ENCODE measurements around the gene KIF5B. TPM values are rescaled to one million over a fixed set of nuclear protein-coding genes. Genes with fewer than 3 reads are reported as not detected.
"Not testable (repeated sequence)": the region's sequence is repeated elsewhere in the genome, so short reads cannot be mapped to it uniquely, and the experiment has no call there.

The KIF5B gene
- polyA plus RNA-seq, 4 donors, result 49.4 to 100 (median 59.5) TPM

DNA sequence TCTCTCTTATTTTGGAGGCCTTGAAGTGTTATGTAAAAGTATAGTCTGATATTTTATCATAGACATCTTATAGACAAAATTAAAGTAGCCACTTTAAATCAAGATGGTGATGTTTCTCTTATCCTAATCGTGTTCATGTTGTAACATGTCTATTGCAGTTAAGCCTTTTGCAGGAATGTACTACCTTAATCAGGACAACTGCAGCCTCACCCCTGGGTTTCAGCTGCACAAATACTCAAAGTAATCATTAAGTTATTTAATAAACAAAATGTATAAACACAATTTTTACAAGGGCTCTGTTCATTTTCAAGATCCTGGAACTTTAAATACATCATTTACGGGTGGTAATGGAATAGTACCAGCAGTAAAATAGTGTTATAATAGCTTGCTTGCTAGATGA lies 14.4 kb upstream of the KIF5B start:
- H3K9me3 ChIP-seq (ENCODE audit: control insufficient read depth in 2 of 2, insufficient read depth in 1 of 2, low read depth in 1 of 2, low read length in 1 of 2), result no peaks in the 10 kb centered on the region
- H3K4me3 ChIP-seq (ENCODE audit: low read depth in 1 of 3, low read length in 3 of 3), result no peak overlapping the region
- no peaks in the 10 kb centered on the region for H3K27me3 ChIP-seq (ENCODE audit: control insufficient read depth in 3 of 3, insufficient read depth in 3 of 3, low read length in 3 of 3)
- FAIRE-seq (no peak), DNase-seq (no peak)
- no peaks in the 10 kb centered on the region for H3K36me3 ChIP-seq (ENCODE audit: control insufficient read depth in 3 of 3, insufficient read depth in 2 of 3, low read depth in 1 of 3, low read length in 3 of 3)
- H3K4me1 ChIP-seq (ENCODE audit: control insufficient read depth in 3 of 3, insufficient read depth in 2 of 3, low read depth in 1 of 3, low read length in 2 of 3), result peaks cover 0 to 20% (median 3%) of the 10 kb centered on the region in 3 donors
- 67 to 79% (median 68%) methylated on average over 2 of the region's 2 CpGs for WGBS, 3 donors
- no peak overlapping the region for H3K27ac ChIP-seq (ENCODE audit: low read depth in 1 of 3, low read length in 2 of 3)

DNA sequence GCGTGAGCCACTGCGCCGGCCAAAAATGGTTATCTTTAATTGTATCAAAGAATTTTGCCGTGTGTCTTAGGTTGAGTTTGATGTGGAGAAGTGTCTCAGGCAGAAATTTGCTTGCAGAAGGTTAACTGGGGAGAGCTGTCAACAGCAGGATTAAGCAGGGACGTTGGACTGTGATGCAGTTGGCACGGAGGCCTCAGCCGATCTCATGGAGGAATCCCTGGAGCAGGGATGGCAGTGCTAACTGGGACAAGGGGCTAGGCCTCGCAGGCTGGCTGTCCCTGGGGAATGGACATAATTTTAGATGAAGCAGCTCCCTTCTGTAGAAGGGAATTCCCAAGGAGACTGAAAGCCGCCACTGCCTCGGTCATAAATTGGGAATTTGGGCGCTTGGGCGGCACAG lies 12.3 kb upstream of the KIF5B start:
- Histone ChIP-seq H3K27me3 (ENCODE audit: control insufficient read depth in 3 of 3, insufficient read depth in 3 of 3, low read length in 3 of 3) (no peaks in the 10 kb centered on the region), H3K27ac (ENCODE audit: low read depth in 1 of 3, low read length in 2 of 3) (no peak overlapping the region), H3K4me3 (ENCODE audit: low read depth in 1 of 3, low read length in 3 of 3) (no peak overlapping the region), H3K9me3 (ENCODE audit: control insufficient read depth in 2 of 2, insufficient read depth in 1 of 2, low read depth in 1 of 2, low read length in 1 of 2) (no peaks in the 10 kb centered on the region), H3K4me1 (ENCODE audit: control insufficient read depth in 3 of 3, insufficient read depth in 2 of 3, low read depth in 1 of 3, low read length in 2 of 3) (peaks cover 0 to 17% (median 0%) of the 10 kb centered on the region in 3 donors), H3K36me3 (ENCODE audit: control insufficient read depth in 3 of 3, insufficient read depth in 2 of 3, low read depth in 1 of 3, low read length in 3 of 3) (no peaks in the 10 kb centered on the region)
- FAIRE-seq, result no peak
- DNase-seq, result no peak
- 70 to 81% (median 79%) methylated on average over 12 of the region's 12 CpGs for WGBS, 3 donors

DNA sequence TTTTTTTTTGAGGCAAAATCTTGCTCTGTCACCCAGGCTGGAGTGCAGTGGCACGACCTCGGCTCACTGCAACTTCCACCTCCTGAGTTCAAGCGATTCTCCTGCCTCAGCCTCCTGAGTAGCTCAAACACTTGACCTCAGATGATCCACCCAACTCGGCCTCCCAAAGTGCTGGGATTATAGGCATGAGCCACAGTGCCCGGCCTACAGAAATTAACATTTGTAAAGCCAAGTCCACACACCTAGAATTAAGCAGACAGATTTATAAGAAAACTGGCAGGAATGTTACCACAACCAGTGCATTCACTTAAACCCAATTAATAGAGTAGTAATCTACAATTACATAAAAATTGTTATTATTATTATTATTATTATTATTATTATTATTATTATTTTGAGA lies 11.7 kb upstream of the KIF5B start:
- 88 to 94% (median 92%) methylated on average over 5 of the region's 5 CpGs for WGBS, 3 donors
- FAIRE-seq, result not testable (repeated sequence)

DNA sequence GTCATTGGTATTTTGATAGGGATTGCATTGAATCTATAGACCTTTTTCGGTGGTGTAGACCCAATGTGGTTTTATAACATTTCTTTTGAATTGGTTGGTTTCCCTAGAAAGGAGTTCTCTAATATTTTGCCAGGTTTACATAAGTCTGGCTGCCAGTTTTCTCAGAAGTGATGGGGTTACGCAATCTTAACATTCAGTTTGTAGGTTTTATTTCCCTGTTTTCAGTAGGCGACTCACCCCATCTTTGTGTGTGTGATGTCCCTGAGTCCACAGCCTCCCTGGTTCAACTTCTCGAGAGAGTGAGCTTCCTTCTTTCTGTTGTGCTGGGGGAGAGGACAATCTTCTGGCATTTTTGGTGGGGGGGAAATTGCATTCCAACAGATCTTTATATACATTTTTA lies 9.6 kb upstream of the KIF5B start:
- Histone ChIP-seq H3K9me3 (ENCODE audit: control insufficient read depth in 2 of 2, insufficient read depth in 1 of 2, low read depth in 1 of 2, low read length in 1 of 2) (no peaks in the 10 kb centered on the region), H3K4me1 (ENCODE audit: control insufficient read depth in 3 of 3, insufficient read depth in 2 of 3, low read depth in 1 of 3, low read length in 2 of 3) (no peaks in the 10 kb centered on the region), H3K27ac (ENCODE audit: low read depth in 1 of 3, low read length in 2 of 3) (no peak overlapping the region), H3K36me3 (ENCODE audit: control insufficient read depth in 3 of 3, insufficient read depth in 2 of 3, low read depth in 1 of 3, low read length in 3 of 3) (no peaks in the 10 kb centered on the region), H3K27me3 (ENCODE audit: control insufficient read depth in 3 of 3, insufficient read depth in 3 of 3, low read length in 3 of 3) (no peaks in the 10 kb centered on the region), H3K4me3 (ENCODE audit: low read depth in 1 of 3, low read length in 3 of 3) (no peak overlapping the region)
- WGBS, 3 donors, result 44 to 63% (median 57%) methylated on average over 4 of the region's 4 CpGs
- FAIRE-seq, result no peak
- no peak for DNase-seq

More for the DNA sequence above, 11.7 kb upstream of the KIF5B start:
- DNase-seq; H3K27me3 ChIP-seq (ENCODE audit: control insufficient read depth in 3 of 3, insufficient read depth in 3 of 3, low read length in 3 of 3); H3K4me3 ChIP-seq (ENCODE audit: low read depth in 1 of 3, low read length in 3 of 3); H3K27ac ChIP-seq (ENCODE audit: low read depth in 1 of 3, low read length in 2 of 3); H3K9me3 ChIP-seq (ENCODE audit: control insufficient read depth in 2 of 2, insufficient read depth in 1 of 2, low read depth in 1 of 2, low read length in 1 of 2); H3K36me3 ChIP-seq (ENCODE audit: control insufficient read depth in 3 of 3, insufficient read depth in 2 of 3, low read depth in 1 of 3, low read length in 3 of 3): not testable (repeated sequence)
- H3K4me1 ChIP-seq (ENCODE audit: control insufficient read depth in 3 of 3, insufficient read depth in 2 of 3, low read depth in 1 of 3, low read length in 2 of 3), result peaks cover 0 to 14% (median 0%) of the 10 kb centered on the region in 3 donors

DNA sequence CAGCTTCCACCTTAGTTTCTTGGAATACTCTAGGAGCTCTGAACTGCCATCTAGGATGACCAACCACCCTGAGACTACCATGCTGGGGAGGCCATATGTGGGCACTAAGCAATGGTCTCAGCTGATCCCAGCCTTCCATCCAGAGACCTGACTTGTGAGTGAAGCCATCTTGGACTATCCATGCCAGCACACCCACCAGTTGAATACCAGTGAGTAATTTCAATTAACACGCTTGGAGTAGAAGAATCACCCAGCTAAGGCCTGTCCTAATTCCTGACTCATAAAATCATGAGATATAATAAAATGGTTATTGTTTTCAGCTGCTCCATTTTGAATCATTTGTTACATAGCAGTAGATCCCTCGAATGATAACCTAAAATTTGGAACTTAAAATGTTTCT lies 5.2 kb upstream of the KIF5B start:
- FAIRE-seq (no peak), DNase-seq (no peak)
- 86 to 98% (median 93%) methylated on average over 2 of the region's 2 CpGs for whole genome bisulfite sequencing, 3 donors
- H3K36me3 ChIP-seq (ENCODE audit: control insufficient read depth in 3 of 3, insufficient read depth in 2 of 3, low read depth in 1 of 3, low read length in 3 of 3), result no peaks in the 10 kb centered on the region
- no peaks in the 10 kb centered on the region for H3K27me3 ChIP-seq (ENCODE audit: control insufficient read depth in 3 of 3, insufficient read depth in 3 of 3, low read length in 3 of 3)
- no peak overlapping the region for H3K27ac ChIP-seq (ENCODE audit: low read depth in 1 of 3, low read length in 2 of 3)
- H3K4me3 ChIP-seq (ENCODE audit: low read depth in 1 of 3, low read length in 3 of 3), result no peak overlapping the region
- peaks cover 4 to 27% (median 10%) of the 10 kb centered on the region in 3 donors for H3K4me1 ChIP-seq (ENCODE audit: control insufficient read depth in 3 of 3, insufficient read depth in 2 of 3, low read depth in 1 of 3, low read length in 2 of 3)
- no peaks in the 10 kb centered on the region for H3K9me3 ChIP-seq (ENCODE audit: control insufficient read depth in 2 of 2, insufficient read depth in 1 of 2, low read depth in 1 of 2, low read length in 1 of 2)

DNA sequence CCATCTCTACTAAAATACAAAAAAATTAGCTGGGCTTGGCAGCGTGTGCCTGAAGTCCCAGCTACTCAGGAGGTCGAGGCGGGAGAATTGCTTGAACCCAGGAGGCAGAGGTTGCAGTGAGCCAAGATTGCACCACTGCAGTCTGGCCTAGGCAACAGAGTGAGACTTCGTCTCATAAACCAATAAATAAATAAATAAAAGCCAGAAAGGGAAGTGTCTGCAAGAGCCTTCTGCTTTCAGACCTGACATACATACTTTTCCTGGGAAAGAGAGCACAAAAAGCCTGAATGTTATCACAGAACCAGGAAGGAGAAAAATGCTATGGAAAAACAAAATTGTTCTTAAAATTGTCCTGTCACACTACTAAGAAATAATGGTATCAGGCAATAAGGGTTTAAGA lies 4.1 kb upstream of the KIF5B start:
- Histone ChIP-seq H3K4me3 (ENCODE audit: low read depth in 1 of 3, low read length in 3 of 3) (no peak overlapping the region), H3K27me3 (ENCODE audit: control insufficient read depth in 3 of 3, insufficient read depth in 3 of 3, low read length in 3 of 3) (no peaks in the 10 kb centered on the region), H3K9me3 (ENCODE audit: control insufficient read depth in 2 of 2, insufficient read depth in 1 of 2, low read depth in 1 of 2, low read length in 1 of 2) (no peaks in the 10 kb centered on the region), H3K36me3 (ENCODE audit: control insufficient read depth in 3 of 3, insufficient read depth in 2 of 3, low read depth in 1 of 3, low read length in 3 of 3) (no peaks in the 10 kb centered on the region), H3K4me1 (ENCODE audit: control insufficient read depth in 3 of 3, insufficient read depth in 2 of 3, low read depth in 1 of 3, low read length in 2 of 3) (peaks cover 4 to 27% (median 10%) of the 10 kb centered on the region in 3 donors), H3K27ac (ENCODE audit: low read depth in 1 of 3, low read length in 2 of 3) (no peak overlapping the region)
- 71 to 76% (median 73%) methylated on average over 4 of the region's 4 CpGs for WGBS, 3 donors
- DNase-seq (no peak), FAIRE-seq (no peak)

DNA sequence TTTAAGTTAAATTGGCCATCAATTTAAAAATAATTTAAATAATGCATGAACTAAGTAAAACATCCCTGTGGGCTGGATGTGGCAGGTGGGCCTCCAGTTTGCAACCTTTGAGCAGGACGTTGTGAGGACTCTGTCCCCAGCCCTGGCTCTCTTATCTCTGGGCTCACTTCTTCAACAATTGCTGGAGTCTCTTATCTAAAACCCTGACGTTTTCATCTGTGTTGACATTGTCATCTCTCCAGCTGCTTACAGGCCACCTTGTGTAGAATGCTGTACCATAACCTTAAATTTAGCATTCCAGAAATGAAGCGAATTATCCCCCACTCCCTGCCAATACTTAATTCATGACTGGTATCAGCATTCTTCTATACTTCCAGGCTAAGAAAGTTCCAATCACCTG lies 3.2 kb upstream of the KIF5B start:
- H3K4me3 ChIP-seq (ENCODE audit: low read depth in 1 of 3, low read length in 3 of 3), result no peak overlapping the region
- H3K27me3 ChIP-seq (ENCODE audit: control insufficient read depth in 3 of 3, insufficient read depth in 3 of 3, low read length in 3 of 3), result no peaks in the 10 kb centered on the region
- FAIRE-seq (no peak), DNase-seq (peak; percentile 78 to 79)
- 14 to 50% (median 32%) methylated on average over 3 of the region's 3 CpGs for WGBS, 3 donors
- no peaks in the 10 kb centered on the region for H3K36me3 ChIP-seq (ENCODE audit: control insufficient read depth in 3 of 3, insufficient read depth in 2 of 3, low read depth in 1 of 3, low read length in 3 of 3)
- no peaks in the 10 kb centered on the region for H3K9me3 ChIP-seq (ENCODE audit: control insufficient read depth in 2 of 2, insufficient read depth in 1 of 2, low read depth in 1 of 2, low read length in 1 of 2)
- H3K27ac ChIP-seq (ENCODE audit: low read depth in 1 of 3, low read length in 2 of 3), result peak overlapping the region in 1 of 3 donors; percentile 44
- H3K4me1 ChIP-seq (ENCODE audit: control insufficient read depth in 3 of 3, insufficient read depth in 2 of 3, low read depth in 1 of 3, low read length in 2 of 3), result peaks cover 4 to 27% (median 10%) of the 10 kb centered on the region in 3 donors

DNA sequence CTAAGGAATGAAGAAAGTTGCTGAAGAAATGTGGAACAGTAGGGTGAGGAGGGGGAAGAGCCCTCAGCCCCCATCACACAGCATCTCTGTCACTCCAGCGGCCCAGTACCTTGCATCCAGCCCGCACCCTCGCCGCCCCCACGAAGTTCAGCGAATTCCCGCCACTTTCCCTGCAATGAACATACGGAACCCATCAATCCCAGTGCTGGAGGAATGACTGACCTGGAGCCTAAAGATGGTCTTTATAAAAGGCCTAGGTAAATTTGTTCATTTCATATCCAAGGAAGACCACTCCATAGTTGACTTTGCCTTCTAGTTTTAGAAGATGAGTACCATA lies 779 bp upstream of the KIF5B start:
- Histone ChIP-seq H3K4me3 (ENCODE audit: low read depth in 1 of 3, low read length in 3 of 3) (peak overlapping the region in 2 of 3 donors; percentile 79 to 99), H3K27me3 (ENCODE audit: control insufficient read depth in 3 of 3, insufficient read depth in 3 of 3, low read length in 3 of 3) (no peaks in the 10 kb centered on the region), H3K9me3 (ENCODE audit: control insufficient read depth in 2 of 2, insufficient read depth in 1 of 2, low read depth in 1 of 2, low read length in 1 of 2) (no peaks in the 10 kb centered on the region), H3K36me3 (ENCODE audit: control insufficient read depth in 3 of 3, insufficient read depth in 2 of 3, low read depth in 1 of 3, low read length in 3 of 3) (no peaks in the 10 kb centered on the region), H3K27ac (ENCODE audit: low read depth in 1 of 3, low read length in 2 of 3) (no peak overlapping the region), H3K4me1 (ENCODE audit: control insufficient read depth in 3 of 3, insufficient read depth in 2 of 3, low read depth in 1 of 3, low read length in 2 of 3) (peaks cover 4 to 27% (median 15%) of the 10 kb centered on the region in 3 donors)
- FAIRE-seq, result no peak
- DNase-seq, result no peak
- 44 to 69% (median 62%) methylated on average over 8 of the region's 8 CpGs for whole genome bisulfite sequencing, 3 donors

DNA sequence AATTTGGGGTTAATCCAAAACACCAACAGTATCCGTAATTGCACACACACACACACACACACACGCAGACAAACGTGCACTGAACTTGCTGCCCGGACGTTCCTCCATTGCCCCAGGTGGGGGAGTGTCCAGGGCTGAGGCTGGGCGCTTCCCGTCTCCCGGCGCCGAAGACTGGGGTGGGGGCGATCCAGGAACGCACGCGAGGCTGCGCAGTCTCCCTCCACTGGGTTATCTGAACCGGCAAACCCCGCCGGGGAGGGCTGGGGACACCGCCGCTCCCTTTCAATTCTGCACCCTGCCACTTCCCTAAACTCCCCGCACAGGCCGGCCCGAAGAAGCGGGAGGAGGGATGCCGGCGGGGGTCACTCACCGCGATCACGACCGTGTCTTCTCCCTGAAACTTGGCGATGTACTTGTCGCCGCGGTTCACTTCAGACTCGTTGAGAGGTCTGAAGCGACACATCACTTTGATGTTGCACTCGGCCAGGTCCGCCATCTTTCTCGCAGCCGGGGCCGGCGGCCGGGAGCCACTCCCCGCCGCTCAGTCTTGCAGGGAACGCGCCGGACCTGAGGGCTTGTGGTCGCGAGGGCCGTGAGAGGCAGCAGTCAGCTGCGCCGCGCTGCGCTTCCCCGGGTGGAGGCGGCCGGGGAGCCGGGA lies 618 bp downstream of the KIF5B start:
- Histone ChIP-seq H3K9me3 (ENCODE audit: control insufficient read depth in 2 of 2, insufficient read depth in 1 of 2, low read depth in 1 of 2, low read length in 1 of 2) (no peaks in the 10 kb centered on the region), H3K27me3 (ENCODE audit: control insufficient read depth in 3 of 3, insufficient read depth in 3 of 3, low read length in 3 of 3) (no peaks in the 10 kb centered on the region), H3K36me3 (ENCODE audit: control insufficient read depth in 3 of 3, insufficient read depth in 2 of 3, low read depth in 1 of 3, low read length in 3 of 3) (no peaks in the 10 kb centered on the region), H3K4me1 (ENCODE audit: control insufficient read depth in 3 of 3, insufficient read depth in 2 of 3, low read depth in 1 of 3, low read length in 2 of 3) (peaks cover 4 to 26% (median 19%) of the 10 kb centered on the region in 3 donors), H3K27ac (ENCODE audit: low read depth in 1 of 3, low read length in 2 of 3) (peak overlapping the region; percentile 86 to 98 (median 97)), H3K4me3 (ENCODE audit: low read depth in 1 of 3, low read length in 3 of 3) (peak overlapping the region; percentile 79 to 99 (median 99))
- 0 to 1% (median 0%) methylated on average over 55 to 59 of the region's 59 CpGs for WGBS, 3 donors
- DNase-seq, result peak; percentile 67 to 91
- FAIRE-seq, result no peak
